Glutamatergic neuron (in vitro differentiated cells): ENCODE data around the gene PRSS33. TPM values are rescaled to one million over a fixed set of nuclear protein-coding genes. Genes with fewer than 3 reads are reported as not detected.

Experiments used
- DNase-seq: peaks from one replicate; pipeline ENCODE4 v3.0.0; 2022
- H3K27ac Mint-ChIP-seq: one replicate; pipeline ENCODE4 v1.8.0; 2020; ENCODE audit warnings: mild to moderate bottlenecking, mixed read lengths, inconsistent platforms; ENCODE audit not compliant: unreplicated experiment
- H3K27me3 Mint-ChIP-seq: one replicate; pipeline ENCODE4 v1.8.0; 2020; ENCODE audit warnings: mild to moderate bottlenecking, moderate library complexity, mixed read lengths, inconsistent platforms; ENCODE audit not compliant: unreplicated experiment
- H3K36me3 Mint-ChIP-seq: one replicate; pipeline ENCODE4 v1.8.0; 2020; ENCODE audit warnings: mild to moderate bottlenecking, mixed read lengths, inconsistent platforms; ENCODE audit not compliant: unreplicated experiment
- H3K4me1 Mint-ChIP-seq: one replicate; pipeline ENCODE4 v1.8.0; 2020; ENCODE audit warnings: mild to moderate bottlenecking, low read depth, mixed read lengths, inconsistent platforms; ENCODE audit not compliant: unreplicated experiment
- H3K4me3 Mint-ChIP-seq: one replicate; pipeline ENCODE4 v1.8.0; 2020; ENCODE audit warnings: mild to moderate bottlenecking, mixed read lengths, inconsistent platforms; ENCODE audit not compliant: unreplicated experiment
- H3K9me3 Mint-ChIP-seq: one replicate; pipeline ENCODE4 v1.8.0; 2020; ENCODE audit warnings: mild to moderate bottlenecking, moderate library complexity, mixed read lengths, inconsistent platforms; ENCODE audit not compliant: unreplicated experiment
- total RNA-seq: library from RNA; stranded (reverse); fragmentation: NEBNext Ultra II Directional; extraction: Animal tissue kit (Norgen Biotek cat#: 25700); gene quantifications from one replicate; pipeline ENCODE4 v1.2.1, GENCODE V29; 2021; ENCODE audit not compliant: unreplicated experiment
- TF ChIP-seq, protein P1 (sequence below): fragments of 200-600 bp; sonication (generic); IDR thresholded peaks from one replicate; pipeline ENCODE4 v1.5.0; 2021; ENCODE audit not compliant: partially characterized antibody, unreplicated experiment

PRSS33 gene
- total RNA-seq, 1 donor from 2014 or later, result 0.39 TPM

DNA sequence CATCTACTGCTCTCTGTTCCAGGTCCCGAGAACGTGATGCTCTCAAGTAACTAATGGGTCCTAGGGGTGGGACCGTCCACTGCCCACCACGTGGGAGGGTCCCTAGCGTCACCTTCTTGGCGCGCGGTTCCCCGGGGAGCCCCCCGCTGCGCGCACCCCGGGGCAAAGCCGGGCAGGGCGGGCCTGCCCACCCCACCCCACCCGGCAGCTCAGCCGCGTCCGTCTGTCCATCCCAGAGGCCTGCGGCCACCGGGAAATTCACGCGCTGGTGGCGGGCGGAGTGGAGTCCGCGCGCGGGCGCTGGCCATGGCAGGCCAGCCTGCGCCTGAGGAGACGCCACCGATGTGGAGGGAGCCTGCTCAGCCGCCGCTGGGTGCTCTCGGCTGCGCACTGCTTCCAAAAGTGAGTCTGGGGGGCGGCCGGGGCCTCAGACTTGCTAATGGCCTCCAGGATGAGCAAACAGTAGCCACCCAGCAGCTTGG lies 11.4 kb upstream of the PRSS33 start:
- no peaks in the 10 kb centered on the region for H3K4me1 Mint-ChIP-seq
- no peak overlapping the region for H3K4me3 Mint-ChIP-seq
- no peak for DNase-seq
- no peak overlapping the region for H3K27ac Mint-ChIP-seq
- H3K9me3 Mint-ChIP-seq, result peaks cover 5% of the 10 kb centered on the region
- TF ChIP-seq, protein P1, sequence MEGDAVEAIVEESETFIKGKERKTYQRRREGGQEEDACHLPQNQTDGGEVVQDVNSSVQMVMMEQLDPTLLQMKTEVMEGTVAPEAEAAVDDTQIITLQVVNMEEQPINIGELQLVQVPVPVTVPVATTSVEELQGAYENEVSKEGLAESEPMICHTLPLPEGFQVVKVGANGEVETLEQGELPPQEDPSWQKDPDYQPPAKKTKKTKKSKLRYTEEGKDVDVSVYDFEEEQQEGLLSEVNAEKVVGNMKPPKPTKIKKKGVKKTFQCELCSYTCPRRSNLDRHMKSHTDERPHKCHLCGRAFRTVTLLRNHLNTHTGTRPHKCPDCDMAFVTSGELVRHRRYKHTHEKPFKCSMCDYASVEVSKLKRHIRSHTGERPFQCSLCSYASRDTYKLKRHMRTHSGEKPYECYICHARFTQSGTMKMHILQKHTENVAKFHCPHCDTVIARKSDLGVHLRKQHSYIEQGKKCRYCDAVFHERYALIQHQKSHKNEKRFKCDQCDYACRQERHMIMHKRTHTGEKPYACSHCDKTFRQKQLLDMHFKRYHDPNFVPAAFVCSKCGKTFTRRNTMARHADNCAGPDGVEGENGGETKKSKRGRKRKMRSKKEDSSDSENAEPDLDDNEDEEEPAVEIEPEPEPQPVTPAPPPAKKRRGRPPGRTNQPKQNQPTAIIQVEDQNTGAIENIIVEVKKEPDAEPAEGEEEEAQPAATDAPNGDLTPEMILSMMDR, result no peak
- H3K27me3 Mint-ChIP-seq, result peaks cover 7% of the 10 kb centered on the region
- peaks cover 5% of the 10 kb centered on the region for H3K36me3 Mint-ChIP-seq

DNA sequence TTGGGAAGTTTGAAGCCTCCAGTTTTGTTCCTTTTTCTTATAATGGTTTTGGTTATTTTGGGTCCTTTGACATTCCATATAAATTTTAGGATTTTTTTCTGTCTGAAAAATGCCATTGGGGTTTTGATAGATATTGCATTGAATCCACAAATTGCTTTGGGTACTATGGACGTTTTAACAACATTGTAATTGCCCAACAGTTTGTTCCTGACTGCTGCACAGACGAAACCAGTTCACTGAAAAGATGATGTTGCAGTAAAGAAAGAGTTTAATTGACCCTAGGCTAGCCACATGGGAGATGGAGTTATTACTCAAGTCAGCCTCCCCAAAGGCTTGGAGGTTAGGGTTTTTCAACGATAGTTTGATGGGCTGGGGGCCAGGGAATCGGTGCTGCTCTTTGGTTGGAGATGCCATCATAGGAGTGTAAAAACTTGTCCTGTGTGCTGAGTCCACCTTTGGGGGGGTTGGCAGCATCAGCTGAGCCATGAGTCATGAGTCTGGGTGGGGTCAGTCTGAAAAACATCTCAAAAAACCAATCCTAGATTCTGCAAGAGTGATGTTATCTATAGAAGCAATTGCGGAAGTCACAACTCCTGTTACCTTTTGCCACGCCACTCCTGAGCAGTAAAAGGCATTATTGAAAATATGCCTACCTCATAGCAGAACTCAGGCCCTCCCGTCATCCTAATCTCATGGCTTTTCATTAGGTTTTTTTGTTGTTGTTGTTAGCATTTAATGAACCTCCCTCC lies 8.2 kb upstream of the PRSS33 start:
- TF ChIP-seq, protein P1, result no peak
- Mint-ChIP-seq H3K4me3 (no peak overlapping the region), H3K4me1 (no peaks in the 10 kb centered on the region), H3K36me3 (no peaks in the 10 kb centered on the region), H3K27me3 (peaks cover 7% of the 10 kb centered on the region), H3K27ac (no peak overlapping the region), H3K9me3 (peaks cover 4% of the 10 kb centered on the region)
- DNase-seq, result no peak

DNA sequence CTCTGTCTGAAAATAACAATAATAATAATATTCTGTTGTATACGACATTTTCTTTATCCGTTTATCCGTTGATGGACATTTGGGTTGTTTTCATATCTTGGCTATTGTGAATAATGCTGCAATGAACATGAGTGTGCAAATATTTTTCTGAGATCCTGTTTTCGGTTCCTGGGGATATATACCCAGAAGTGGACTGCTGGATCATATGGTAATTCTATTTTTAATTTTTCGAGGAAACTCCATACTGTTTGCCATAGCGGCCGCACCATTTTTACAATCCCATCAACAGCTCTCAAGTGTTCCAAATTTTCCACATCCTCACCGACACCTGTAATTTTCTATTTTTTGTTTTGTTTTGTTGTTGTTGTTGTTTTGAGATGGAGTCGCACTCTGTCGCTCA lies 5.6 kb upstream of the PRSS33 start:
- peaks cover 5% of the 10 kb centered on the region for H3K4me1 Mint-ChIP-seq
- DNase-seq, result no peak
- H3K9me3 Mint-ChIP-seq, result peaks cover 4% of the 10 kb centered on the region
- no peak overlapping the region for H3K4me3 Mint-ChIP-seq
- H3K27ac Mint-ChIP-seq, result no peak overlapping the region
- no peaks in the 10 kb centered on the region for H3K36me3 Mint-ChIP-seq
- TF ChIP-seq, protein P1, result no peak
- H3K27me3 Mint-ChIP-seq, result peaks cover 5% of the 10 kb centered on the region

DNA sequence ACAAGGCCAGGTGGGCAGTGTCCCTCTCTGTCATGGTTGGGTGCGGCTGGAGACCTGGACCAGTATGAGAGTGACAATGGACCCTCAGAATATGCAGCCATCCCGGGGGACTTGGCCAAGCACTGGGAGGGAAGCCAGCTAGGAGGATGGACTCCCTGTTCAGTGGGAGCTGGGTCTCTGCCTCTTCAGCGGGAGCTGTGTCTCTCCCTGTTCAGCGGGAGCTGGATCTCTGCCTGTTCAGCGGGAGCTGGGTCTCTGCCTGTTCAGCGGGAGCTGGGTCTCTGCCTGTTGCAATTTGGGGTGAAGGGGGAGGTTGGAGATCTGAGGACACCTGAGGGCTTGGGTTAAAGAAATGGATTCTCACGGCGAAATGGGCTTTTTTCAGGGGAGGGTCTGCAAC lies 3.8 kb upstream of the PRSS33 start:
- Mint-ChIP-seq H3K9me3 (peaks cover 5% of the 10 kb centered on the region), H3K36me3 (no peaks in the 10 kb centered on the region), H3K4me3 (no peak overlapping the region), H3K27ac (no peak overlapping the region), H3K4me1 (peaks cover 5% of the 10 kb centered on the region), H3K27me3 (peaks cover 5% of the 10 kb centered on the region)
- no peak for DNase-seq
- TF ChIP-seq, protein P1, result no peak

DNA sequence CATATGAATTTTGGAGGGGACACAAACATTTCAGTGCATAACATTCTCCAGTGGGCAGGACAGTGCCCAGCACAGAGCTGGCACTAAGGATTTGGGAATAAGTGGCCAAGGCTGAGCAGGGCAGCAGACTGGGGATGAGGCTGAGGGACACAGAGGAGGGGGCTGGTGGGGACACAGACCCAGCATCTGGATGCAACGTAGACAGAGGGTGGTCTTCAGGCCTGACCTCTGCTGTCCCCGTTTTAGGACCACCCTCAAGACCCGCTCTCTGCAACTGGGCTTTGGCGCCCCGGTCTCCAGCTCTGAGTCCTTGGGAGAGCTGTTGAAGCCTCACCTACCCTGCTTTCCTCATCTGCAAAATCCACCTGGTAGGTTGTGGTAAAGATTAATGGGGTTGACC lies 3.3 kb upstream of the PRSS33 start:
- H3K4me3 Mint-ChIP-seq, result no peak overlapping the region
- peaks cover 5% of the 10 kb centered on the region for H3K9me3 Mint-ChIP-seq
- H3K36me3 Mint-ChIP-seq, result no peaks in the 10 kb centered on the region
- TF ChIP-seq, protein P1, result no peak
- no peak overlapping the region for H3K27ac Mint-ChIP-seq
- DNase-seq, result no peak
- peaks cover 5% of the 10 kb centered on the region for H3K4me1 Mint-ChIP-seq
- H3K27me3 Mint-ChIP-seq, result peaks cover 5% of the 10 kb centered on the region
